B cell (primary cell): ENCODE data around the gene SLC50A1.

Experiments used
- EZH2 ChIP-seq: IDR thresholded peaks from 2 replicates; pipeline ENCODE4 v1.6.1; 2012; ENCODE audit warnings: borderline replicate concordance, low read depth, mild to moderate bottlenecking, moderate library complexity, low read length; ENCODE audit not compliant: insufficient read depth, poor library complexity, severe bottlenecking
- TF ChIP-seq, protein P1 (sequence below): fragments of 200-600 bp; IDR thresholded peaks from one replicate; pipeline ENCODE4 v1.8.0; 2022; ENCODE audit warnings: antibody characterized with exemption, mild to moderate bottlenecking

DNA sequence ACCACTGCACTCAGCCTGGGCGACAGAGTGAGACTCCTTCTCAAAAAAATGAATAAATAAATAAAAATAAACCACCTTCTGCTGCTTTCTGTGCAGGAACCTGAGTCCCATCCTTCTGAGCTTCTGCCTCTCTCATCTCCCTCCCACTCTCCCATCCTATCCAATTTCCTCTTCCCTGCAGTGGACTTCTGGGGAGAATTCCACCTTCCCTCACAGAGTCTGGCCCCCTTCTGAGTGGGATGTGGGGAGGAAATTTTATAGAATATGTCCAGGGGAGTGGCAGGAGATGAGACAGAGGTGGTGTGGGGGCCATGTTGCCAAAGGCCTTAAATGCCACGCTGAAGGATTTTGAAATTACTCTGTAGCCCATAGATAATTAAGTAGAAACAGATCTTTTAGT is 13.3 kb upstream of the SLC50A1 start:
- no peak for TF ChIP-seq EZH2
- TF ChIP-seq, protein P1, sequence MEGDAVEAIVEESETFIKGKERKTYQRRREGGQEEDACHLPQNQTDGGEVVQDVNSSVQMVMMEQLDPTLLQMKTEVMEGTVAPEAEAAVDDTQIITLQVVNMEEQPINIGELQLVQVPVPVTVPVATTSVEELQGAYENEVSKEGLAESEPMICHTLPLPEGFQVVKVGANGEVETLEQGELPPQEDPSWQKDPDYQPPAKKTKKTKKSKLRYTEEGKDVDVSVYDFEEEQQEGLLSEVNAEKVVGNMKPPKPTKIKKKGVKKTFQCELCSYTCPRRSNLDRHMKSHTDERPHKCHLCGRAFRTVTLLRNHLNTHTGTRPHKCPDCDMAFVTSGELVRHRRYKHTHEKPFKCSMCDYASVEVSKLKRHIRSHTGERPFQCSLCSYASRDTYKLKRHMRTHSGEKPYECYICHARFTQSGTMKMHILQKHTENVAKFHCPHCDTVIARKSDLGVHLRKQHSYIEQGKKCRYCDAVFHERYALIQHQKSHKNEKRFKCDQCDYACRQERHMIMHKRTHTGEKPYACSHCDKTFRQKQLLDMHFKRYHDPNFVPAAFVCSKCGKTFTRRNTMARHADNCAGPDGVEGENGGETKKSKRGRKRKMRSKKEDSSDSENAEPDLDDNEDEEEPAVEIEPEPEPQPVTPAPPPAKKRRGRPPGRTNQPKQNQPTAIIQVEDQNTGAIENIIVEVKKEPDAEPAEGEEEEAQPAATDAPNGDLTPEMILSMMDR: no peak
